Muscle layer of colon (tissue), 2 donors: ENCODE data around the gene TPP1.

Source experiments
- H3K27ac ChIP-seq: one replicate; pipeline ENCODE4 v1.7.0; 2013; ENCODE audit warnings: low read depth, mild to moderate bottlenecking, low read length, moderate library complexity
- H3K27me3 ChIP-seq, 2 donors: one replicate each; pipeline ENCODE4 v1.7.0; 2013; ENCODE audit warnings: low read length in 2 of 2, mild to moderate bottlenecking in 2 of 2; ENCODE audit not compliant: insufficient read depth in 2 of 2, control insufficient read depth in 1 of 2
- H3K36me3 ChIP-seq: one replicate; pipeline ENCODE4 v1.7.0; 2013; ENCODE audit warnings: mild to moderate bottlenecking, low read length; ENCODE audit not compliant: insufficient read depth
- H3K4me1 ChIP-seq: one replicate; pipeline ENCODE4 v1.7.0; 2013; ENCODE audit warnings: mild to moderate bottlenecking, low read length; ENCODE audit not compliant: insufficient read depth
- H3K4me3 ChIP-seq, 2 donors: one replicate each; pipeline ENCODE4 v1.7.0; 2013; ENCODE audit warnings: low read length in 2 of 2, low read depth in 1 of 2, mild to moderate bottlenecking in 1 of 2, moderate library complexity in 1 of 2
- H3K9ac ChIP-seq: one replicate; pipeline ENCODE4 v1.7.0; 2013; ENCODE audit warnings: low read length
- H3K9me3 ChIP-seq: one replicate; pipeline ENCODE4 v1.7.0; 2013; ENCODE audit warnings: mild to moderate bottlenecking, low read length
- donor health status: abdominal sarcoma.
- donor health status: Adenocarcinoma of cecum.

The TPP1 gene

GRCh38 chr11:6655790-6656583, 36.8 kb upstream of the TPP1 start, which contains the start of gene DCHS1:
Gene DCHS1, minus strand, starts transcription at chr11:6655809. Its CDS starts 14,196 bp downstream, at chr11:6641613.
- H3K9me3 ChIP-seq = no peaks in the 10 kb centered on the region

GRCh38 chr11:6655020-6655789, 36.0 kb upstream of the TPP1 start:
- Histone ChIP-seq H3K4me3 (peak overlapping the region; percentile 51 to 77), H3K27me3 (no peaks in the 10 kb centered on the region), H3K9ac (peak overlapping the region; percentile 80), H3K4me1 (peaks cover 22% of the 10 kb centered on the region), H3K9me3 (no peaks in the 10 kb centered on the region), H3K36me3 (no peaks in the 10 kb centered on the region), H3K27ac (peak overlapping the region; percentile 75)

More at GRCh38 chr11:6655790-6656583, 36.8 kb upstream of the TPP1 start, which contains the start of gene DCHS1:
- Histone ChIP-seq H3K36me3 (no peaks in the 10 kb centered on the region), H3K27ac (peak within 1 kb of the TSS; percentile 86), H3K27me3 (no peaks in the 10 kb centered on the region), H3K4me3 (peak within 1 kb of the TSS; percentile 51 to 77), H3K9ac (peak within 1 kb of the TSS; percentile 80), H3K4me1 (peaks cover 22% of the 10 kb centered on the region)

GRCh38 chr11:6654281-6655019, 35.2 kb upstream of the TPP1 start:
- Histone ChIP-seq H3K27ac (peak overlapping the region; percentile 75), H3K9ac (peak overlapping the region; percentile 80), H3K27me3 (no peaks in the 10 kb centered on the region), H3K36me3 (no peaks in the 10 kb centered on the region), H3K4me3 (peak overlapping the region; percentile 51 to 77), H3K4me1 (peaks cover 22% of the 10 kb centered on the region), H3K9me3 (no peaks in the 10 kb centered on the region)

- no peak overlapping the region for H3K9ac ChIP-seq
- H3K4me1 ChIP-seq = peaks cover 30% of the 10 kb centered on the region
- H3K27ac ChIP-seq = peak overlapping the region; percentile 28
- no peaks in the 10 kb centered on the region for H3K27me3 ChIP-seq
- H3K36me3 ChIP-seq = no peaks in the 10 kb centered on the region
- no peaks in the 10 kb centered on the region for H3K9me3 ChIP-seq
- no peak overlapping the region for H3K4me3 ChIP-seq
Observed at GRCh38 chr11:6653656-6654055, 34.4 kb upstream of the TPP1 start.

- H3K36me3 ChIP-seq = no peaks in the 10 kb centered on the region
- no peaks in the 10 kb centered on the region for H3K27me3 ChIP-seq
- H3K4me1 ChIP-seq = peaks cover 35% of the 10 kb centered on the region
- H3K9me3 ChIP-seq = no peaks in the 10 kb centered on the region
- H3K27ac ChIP-seq = no peak overlapping the region
- no peak overlapping the region for H3K4me3 ChIP-seq
- H3K9ac ChIP-seq = no peak overlapping the region
Observed at GRCh38 chr11:6653097-6653496, 33.9 kb upstream of the TPP1 start.

GRCh38 chr11:6652182-6652581, 33.0 kb upstream of the TPP1 start:
- Histone ChIP-seq H3K9ac (no peak overlapping the region), H3K36me3 (no peaks in the 10 kb centered on the region), H3K27ac (no peak overlapping the region), H3K4me3 (no peak overlapping the region), H3K27me3 (no peaks in the 10 kb centered on the region), H3K4me1 (peaks cover 44% of the 10 kb centered on the region), H3K9me3 (no peaks in the 10 kb centered on the region)

- Histone ChIP-seq H3K9me3 (no peaks in the 10 kb centered on the region), H3K4me1 (peaks cover 50% of the 10 kb centered on the region), H3K27ac (no peak overlapping the region), H3K9ac (no peak overlapping the region), H3K27me3 (no peaks in the 10 kb centered on the region), H3K4me3 (no peak overlapping the region), H3K36me3 (no peaks in the 10 kb centered on the region)
Observed at GRCh38 chr11:6650980-6651379, 31.8 kb upstream of the TPP1 start.

GRCh38 chr11:6650104-6650503, 30.9 kb upstream of the TPP1 start:
- H3K4me1 ChIP-seq = peaks cover 59% of the 10 kb centered on the region
- no peak overlapping the region for H3K9ac ChIP-seq
- peaks cover 3% of the 10 kb centered on the region for H3K36me3 ChIP-seq
- no peaks in the 10 kb centered on the region for H3K9me3 ChIP-seq
- H3K4me3 ChIP-seq = no peak overlapping the region
- H3K27ac ChIP-seq = no peak overlapping the region
- H3K27me3 ChIP-seq = no peaks in the 10 kb centered on the region

GRCh38 chr11:6648501-6648900, 29.3 kb upstream of the TPP1 start:
- no peak overlapping the region for H3K9ac ChIP-seq
- H3K4me1 ChIP-seq = peaks cover 46% of the 10 kb centered on the region
- peaks cover 10% of the 10 kb centered on the region for H3K36me3 ChIP-seq
- no peaks in the 10 kb centered on the region for H3K27me3 ChIP-seq
- H3K9me3 ChIP-seq = no peaks in the 10 kb centered on the region
- no peak overlapping the region for H3K27ac ChIP-seq
- H3K4me3 ChIP-seq = no peak overlapping the region

GRCh38 chr11:6647836-6648235, 28.6 kb upstream of the TPP1 start:
- Histone ChIP-seq H3K4me1 (peaks cover 46% of the 10 kb centered on the region), H3K9ac (no peak overlapping the region), H3K4me3 (no peak overlapping the region), H3K27ac (no peak overlapping the region), H3K9me3 (no peaks in the 10 kb centered on the region), H3K27me3 (no peaks in the 10 kb centered on the region), H3K36me3 (peaks cover 10% of the 10 kb centered on the region)
